GM18873 (cell line): ENCODE measurements around the gene CMTM6.
A peak's percentile ranks its signal among the peaks of the same experiment; 100 is the strongest.
"Not testable (repeated sequence)": the region's sequence is repeated elsewhere in the genome, so short reads cannot be mapped to it uniquely, and the experiment has no call there.

Experiments used
- ATAC-seq: cut with Tn5 transposase; IDR thresholded peaks from one replicate; pipeline ENCODE4 v1.9.1; 2021; ENCODE audit warnings: mild to moderate bottlenecking, moderate library complexity, moderate number of reproducible peaks; ENCODE audit not compliant: unreplicated experiment, low FRiP score

CMTM6 gene

GRCh38 chr3:32470362-32470761, 32.3 kb downstream of the CMTM6 start:
- no peak for ATAC-seq

- ATAC-seq, result no peak
Measured at GRCh38 chr3:32469151-32469874, 33.3 kb downstream of the CMTM6 start.

- peak; percentile 55 for ATAC-seq
Measured at GRCh38 chr3:32467333-32468070, 35.1 kb downstream of the CMTM6 start.

GRCh38 chr3:32466808-32467207, 35.8 kb downstream of the CMTM6 start:
- not testable (repeated sequence) for ATAC-seq

GRCh38 chr3:32464726-32465125, 37.9 kb downstream of the CMTM6 start:
- ATAC-seq, result not testable (repeated sequence)

- not testable (repeated sequence) for ATAC-seq
Measured at GRCh38 chr3:32463415-32463814, 39.2 kb downstream of the CMTM6 start.

- ATAC-seq, result not testable (repeated sequence)
Measured at GRCh38 chr3:32462191-32462986, 40.3 kb downstream of the CMTM6 start.

GRCh38 chr3:32460817-32461496, 41.7 kb downstream of the CMTM6 start:
- not testable (repeated sequence) for ATAC-seq

GRCh38 chr3:32460031-32460749, 42.5 kb downstream of the CMTM6 start:
- ATAC-seq, result peak; percentile 82

GRCh38 chr3:32459450-32459849, 43.2 kb downstream of the CMTM6 start:
- no peak for ATAC-seq

- ATAC-seq, result no peak
Measured at GRCh38 chr3:32457971-32458471, 44.6 kb downstream of the CMTM6 start.

- no peak for ATAC-seq
Measured at GRCh38 chr3:32456429-32457130, 46.1 kb downstream of the CMTM6 start.

GRCh38 chr3:32455609-32456428, 46.8 kb downstream of the CMTM6 start:
- ATAC-seq, result no peak

GRCh38 chr3:32454731-32455608, 47.7 kb downstream of the CMTM6 start:
- no peak for ATAC-seq

- ATAC-seq, result no peak
Measured at GRCh38 chr3:32454111-32454510, 48.5 kb downstream of the CMTM6 start.

GRCh38 chr3:32453346-32453745, 49.3 kb downstream of the CMTM6 start:
- no peak for ATAC-seq

GRCh38 chr3:32452009-32452408, 50.6 kb downstream of the CMTM6 start:
- no peak for ATAC-seq
